Liver (tissue), 9 donors: ENCODE data around the gene GBE1. TPM values are rescaled to one million over a fixed set of nuclear protein-coding genes. Genes with fewer than 3 reads are reported as not detected.

ENCODE experiments used
- DNase-seq: peaks from one replicate; pipeline ENCODE4 v3.0.0-alpha.2; 2017; ENCODE audit warnings: low spot score
- H3K27ac ChIP-seq, 2 donors: one replicate each; pipeline ENCODE4 v1.7.0; 2013; ENCODE audit warnings: inconsistent platforms in 2 of 2, low read length in 2 of 2, control low read depth in 1 of 2, low read depth in 1 of 2, mild to moderate bottlenecking in 1 of 2
- H3K27me3 ChIP-seq, 4 donors: one replicate each; pipeline versions ENCODE4 v1.6.1 to v1.7.0; 2013; ENCODE audit warnings: low read length in 3 of 4, inconsistent platforms in 1 of 4, mild to moderate bottlenecking in 1 of 4, moderate library complexity in 1 of 4; ENCODE audit not compliant: control insufficient read depth in 4 of 4, insufficient read depth in 4 of 4
- H3K36me3 ChIP-seq, 4 donors: one replicate each; pipeline versions ENCODE4 v1.6.1 to v1.7.0; 2013; ENCODE audit warnings: low read length in 3 of 4, mild to moderate bottlenecking in 3 of 4, low read depth in 1 of 4, moderate library complexity in 1 of 4; ENCODE audit not compliant: control insufficient read depth in 4 of 4, insufficient read depth in 3 of 4
- H3K4me1 ChIP-seq, 4 donors: one replicate each; pipeline versions ENCODE4 v1.6.1 to v1.7.0; 2013; ENCODE audit warnings: low read length in 3 of 4, mild to moderate bottlenecking in 3 of 4, moderate library complexity in 1 of 4; ENCODE audit not compliant: control insufficient read depth in 4 of 4, insufficient read depth in 4 of 4
- H3K4me3 ChIP-seq, 3 donors: one replicate each; pipeline versions ENCODE4 v1.6.1 to v1.7.0; 2013; ENCODE audit warnings: low read length in 3 of 3, control low read depth in 1 of 3, low read depth in 1 of 3, mild to moderate bottlenecking in 1 of 3
- H3K9ac ChIP-seq, 2 donors: one replicate each; pipeline ENCODE4 v1.7.0; 2013; ENCODE audit warnings: low read length in 2 of 2, mild to moderate bottlenecking in 2 of 2, moderate library complexity in 2 of 2, control low read depth in 1 of 2, low read depth in 1 of 2
- H3K9me3 ChIP-seq, 4 donors: one replicate each; pipeline versions ENCODE4 v1.6.1 to v1.7.0; 2013; ENCODE audit warnings: low read length in 3 of 4; ENCODE audit not compliant: control insufficient read depth in 4 of 4
- EGR1 ChIP-seq, 2 donors: IDR thresholded peaks; 2 replicates each; pipeline ENCODE4 v1.6.1; 2016 to 2018; ENCODE audit warnings: antibody characterized with exemption in 2 of 2, low read depth in 2 of 2
- FOXA1 ChIP-seq: IDR thresholded peaks from 2 replicates; pipeline ENCODE4 v1.6.1; 2016; ENCODE audit warnings: antibody characterized with exemption
- FOXA2 ChIP-seq: IDR thresholded peaks from 2 replicates; pipeline ENCODE4 v1.6.1; 2016; ENCODE audit warnings: antibody characterized with exemption
- GABPA ChIP-seq, 2 donors: IDR thresholded peaks in 1 of 2; conservative IDR thresholded peaks in 1 of 2; 2 replicates each; pipeline ENCODE4 v1.6.1; 2016; ENCODE audit warnings: antibody characterized with exemption in 2 of 2, mild to moderate bottlenecking in 1 of 2, moderate library complexity in 1 of 2
- HNF4A ChIP-seq, 2 donors: conservative IDR thresholded peaks; 2 replicates each; pipeline ENCODE4 v1.6.1; 2016; ENCODE audit warnings: antibody characterized with exemption in 2 of 2, mild to moderate bottlenecking in 2 of 2
- HNF4G ChIP-seq: IDR thresholded peaks from 2 replicates; pipeline ENCODE4 v1.6.1; 2016; ENCODE audit warnings: antibody characterized with exemption
- JUND ChIP-seq, 2 donors: IDR thresholded peaks; 2 replicates each; pipeline ENCODE4 v1.6.1; 2016; ENCODE audit warnings: antibody characterized with exemption in 2 of 2
- NR2F2 ChIP-seq: IDR thresholded peaks from 2 replicates; pipeline ENCODE4 v1.6.1; 2016; ENCODE audit warnings: antibody characterized with exemption
- RAD21 ChIP-seq, 2 donors: IDR thresholded peaks; 2 replicates each; pipeline ENCODE4 v1.6.1; 2016; ENCODE audit warnings: antibody characterized with exemption in 2 of 2, mild to moderate bottlenecking in 2 of 2
- RXRA ChIP-seq, 2 donors: IDR thresholded peaks; 2 replicates each; pipeline ENCODE4 v1.6.1; 2017 to 2018; ENCODE audit warnings: antibody characterized with exemption in 2 of 2, mild to moderate bottlenecking in 1 of 2
- SP1 ChIP-seq: IDR thresholded peaks from 2 replicates; pipeline ENCODE4 v1.6.1; 2018; ENCODE audit warnings: antibody characterized with exemption, mild to moderate bottlenecking
- TAF1 ChIP-seq: conservative IDR thresholded peaks from 2 replicates; pipeline ENCODE4 v1.6.1; 2016; ENCODE audit warnings: antibody characterized with exemption, mild to moderate bottlenecking
- WGBS: extraction: QIAGEN DNeasy Blood & Tissue Kit; methylation state at CpG from one replicate; pipeline ENCODE4 v1.1.7; 2013; 5-methylcytosine and 5-hydroxymethylcytosine counted together
- polyA plus RNA-seq, 2 donors: library from polyadenylated mRNA; stranded (reverse) in 1 of 2; unstranded in 1 of 2; fragments of 200-250 nt in 1 of 2; fragments of >200 nt in 1 of 2; fragmentation: Nextera tagmentation in 1 of 2; extraction: Ambion mirVana in 1 of 2; gene quantifications; one replicate each; pipeline versions ENCODE4 v1.2.1 to v1.2.3, GENCODE V29; 2013 to 2015
- total RNA-seq, 2 donors: library from RNA; depleted of rRNA; stranded (reverse); fragments of >200 nt; gene quantifications; one replicate each; pipeline ENCODE4 v1.2.3, GENCODE V29; 2014
- TF ChIP-seq, protein P1 (sequence below): IDR thresholded peaks from 2 replicates; pipeline ENCODE4 v1.6.1; 2016; ENCODE audit warnings: antibody characterized with exemption
- TF ChIP-seq, protein P2 (sequence below): IDR thresholded peaks from 2 replicates; pipeline ENCODE4 v1.6.1; 2016; ENCODE audit warnings: antibody characterized with exemption
- TF ChIP-seq, protein P3 (sequence below): fragments of 150-350 bp; IDR thresholded peaks from 2 replicates; pipeline ENCODE4 v1.5.1; 2017; ENCODE audit warnings: improper control_type of control experiment, low read depth, low read length; ENCODE audit not compliant: missing input control
- TF ChIP-seq, protein P4 (sequence below): IDR thresholded peaks from 2 replicates; pipeline ENCODE4 v1.6.1; 2016; ENCODE audit warnings: antibody characterized with exemption, mild to moderate bottlenecking
- TF ChIP-seq, protein P5 (sequence below): IDR thresholded peaks from 2 replicates; pipeline ENCODE4 v1.6.1; 2016; ENCODE audit warnings: antibody characterized with exemption
- donor health status: healthy.
- donor health status: healthy.
- donor health status: healthy.
- donor health status: healthy.
- donor health status: healthy.

Gene GBE1
- total and polyA plus RNA-seq, 4 donors, result 22.5 to 95.6 (median 25.8) TPM

DNA sequence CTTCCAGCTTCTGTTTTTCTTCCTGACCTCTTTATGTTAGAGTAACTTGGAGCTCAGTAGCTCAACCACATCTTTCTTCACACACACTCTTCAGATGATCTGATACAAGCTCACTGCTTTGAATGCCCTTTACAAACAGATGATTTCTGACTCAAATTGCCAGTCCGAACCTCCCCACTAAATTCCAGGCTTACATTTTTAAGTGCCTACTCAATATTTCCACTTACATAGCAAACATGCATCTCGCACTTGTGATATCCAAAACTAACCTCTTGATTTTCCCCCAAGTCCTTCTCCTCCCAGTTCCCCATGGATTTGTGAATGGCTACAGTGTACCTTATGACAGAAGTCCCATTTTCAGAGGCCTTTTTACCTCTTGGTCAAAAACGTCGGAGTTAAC, 139.1 kb downstream of the GBE1 start:
- no peaks in the 10 kb centered on the region for H3K9me3 ChIP-seq

DNA sequence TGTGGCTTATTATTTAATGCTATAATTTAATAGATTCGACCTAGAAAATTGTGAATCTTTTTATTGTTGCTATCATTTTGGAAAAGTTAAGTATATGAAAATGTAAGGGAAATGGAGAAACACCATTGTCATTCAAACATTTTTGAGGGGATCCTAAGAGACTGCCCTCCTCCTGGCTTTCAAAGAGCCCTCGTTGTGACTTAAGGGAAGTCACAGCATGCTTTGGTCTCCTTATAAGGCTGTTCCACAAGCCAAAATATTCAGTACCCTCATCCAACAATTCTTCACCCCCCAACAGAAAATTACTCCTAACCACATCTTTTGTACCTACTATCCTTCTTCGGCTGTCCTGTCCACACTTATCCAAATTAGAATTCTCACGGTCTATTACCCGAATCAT, 140.2 kb downstream of the GBE1 start:
- H3K27me3 ChIP-seq, result no peaks in the 10 kb centered on the region
- H3K4me1 ChIP-seq, result no peaks in the 10 kb centered on the region
- DNase-seq, result no peak
- no peak for TF ChIP-seq EGR1 (IDR thresholded peaks at IDR 0.05; ENCODE audit: low read depth in 2 of 2)
- TF ChIP-seq JUND (IDR thresholded peaks at IDR 0.05), result no peak
- TF ChIP-seq GABPA (IDR thresholded peaks at IDR 0.05 in 1 of 2, conservative IDR thresholded peaks at IDR 0.05 in 1 of 2), result no peak
- no peak for TF ChIP-seq RAD21 (IDR thresholded peaks at IDR 0.05)
- no peak for TF ChIP-seq SP1
- TF ChIP-seq, protein P1, sequence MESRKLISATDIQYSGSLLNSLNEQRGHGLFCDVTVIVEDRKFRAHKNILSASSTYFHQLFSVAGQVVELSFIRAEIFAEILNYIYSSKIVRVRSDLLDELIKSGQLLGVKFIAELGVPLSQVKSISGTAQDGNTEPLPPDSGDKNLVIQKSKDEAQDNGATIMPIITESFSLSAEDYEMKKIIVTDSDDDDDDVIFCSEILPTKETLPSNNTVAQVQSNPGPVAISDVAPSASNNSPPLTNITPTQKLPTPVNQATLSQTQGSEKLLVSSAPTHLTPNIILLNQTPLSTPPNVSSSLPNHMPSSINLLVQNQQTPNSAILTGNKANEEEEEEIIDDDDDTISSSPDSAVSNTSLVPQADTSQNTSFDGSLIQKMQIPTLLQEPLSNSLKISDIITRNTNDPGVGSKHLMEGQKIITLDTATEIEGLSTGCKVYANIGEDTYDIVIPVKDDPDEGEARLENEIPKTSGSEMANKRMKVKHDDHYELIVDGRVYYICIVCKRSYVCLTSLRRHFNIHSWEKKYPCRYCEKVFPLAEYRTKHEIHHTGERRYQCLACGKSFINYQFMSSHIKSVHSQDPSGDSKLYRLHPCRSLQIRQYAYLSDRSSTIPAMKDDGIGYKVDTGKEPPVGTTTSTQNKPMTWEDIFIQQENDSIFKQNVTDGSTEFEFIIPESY, result no peak
- no peak for TF ChIP-seq NR2F2
- TF ChIP-seq, protein P2, sequence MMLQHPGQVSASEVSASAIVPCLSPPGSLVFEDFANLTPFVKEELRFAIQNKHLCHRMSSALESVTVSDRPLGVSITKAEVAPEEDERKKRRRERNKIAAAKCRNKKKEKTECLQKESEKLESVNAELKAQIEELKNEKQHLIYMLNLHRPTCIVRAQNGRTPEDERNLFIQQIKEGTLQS, result no peak
- TF ChIP-seq, protein P3, sequence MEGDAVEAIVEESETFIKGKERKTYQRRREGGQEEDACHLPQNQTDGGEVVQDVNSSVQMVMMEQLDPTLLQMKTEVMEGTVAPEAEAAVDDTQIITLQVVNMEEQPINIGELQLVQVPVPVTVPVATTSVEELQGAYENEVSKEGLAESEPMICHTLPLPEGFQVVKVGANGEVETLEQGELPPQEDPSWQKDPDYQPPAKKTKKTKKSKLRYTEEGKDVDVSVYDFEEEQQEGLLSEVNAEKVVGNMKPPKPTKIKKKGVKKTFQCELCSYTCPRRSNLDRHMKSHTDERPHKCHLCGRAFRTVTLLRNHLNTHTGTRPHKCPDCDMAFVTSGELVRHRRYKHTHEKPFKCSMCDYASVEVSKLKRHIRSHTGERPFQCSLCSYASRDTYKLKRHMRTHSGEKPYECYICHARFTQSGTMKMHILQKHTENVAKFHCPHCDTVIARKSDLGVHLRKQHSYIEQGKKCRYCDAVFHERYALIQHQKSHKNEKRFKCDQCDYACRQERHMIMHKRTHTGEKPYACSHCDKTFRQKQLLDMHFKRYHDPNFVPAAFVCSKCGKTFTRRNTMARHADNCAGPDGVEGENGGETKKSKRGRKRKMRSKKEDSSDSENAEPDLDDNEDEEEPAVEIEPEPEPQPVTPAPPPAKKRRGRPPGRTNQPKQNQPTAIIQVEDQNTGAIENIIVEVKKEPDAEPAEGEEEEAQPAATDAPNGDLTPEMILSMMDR, result no peak
- no peak for TF ChIP-seq FOXA2
- TF ChIP-seq FOXA1, result no peak
- no peak for TF ChIP-seq RXRA (IDR thresholded peaks at IDR 0.05)
- TF ChIP-seq, protein P4, sequence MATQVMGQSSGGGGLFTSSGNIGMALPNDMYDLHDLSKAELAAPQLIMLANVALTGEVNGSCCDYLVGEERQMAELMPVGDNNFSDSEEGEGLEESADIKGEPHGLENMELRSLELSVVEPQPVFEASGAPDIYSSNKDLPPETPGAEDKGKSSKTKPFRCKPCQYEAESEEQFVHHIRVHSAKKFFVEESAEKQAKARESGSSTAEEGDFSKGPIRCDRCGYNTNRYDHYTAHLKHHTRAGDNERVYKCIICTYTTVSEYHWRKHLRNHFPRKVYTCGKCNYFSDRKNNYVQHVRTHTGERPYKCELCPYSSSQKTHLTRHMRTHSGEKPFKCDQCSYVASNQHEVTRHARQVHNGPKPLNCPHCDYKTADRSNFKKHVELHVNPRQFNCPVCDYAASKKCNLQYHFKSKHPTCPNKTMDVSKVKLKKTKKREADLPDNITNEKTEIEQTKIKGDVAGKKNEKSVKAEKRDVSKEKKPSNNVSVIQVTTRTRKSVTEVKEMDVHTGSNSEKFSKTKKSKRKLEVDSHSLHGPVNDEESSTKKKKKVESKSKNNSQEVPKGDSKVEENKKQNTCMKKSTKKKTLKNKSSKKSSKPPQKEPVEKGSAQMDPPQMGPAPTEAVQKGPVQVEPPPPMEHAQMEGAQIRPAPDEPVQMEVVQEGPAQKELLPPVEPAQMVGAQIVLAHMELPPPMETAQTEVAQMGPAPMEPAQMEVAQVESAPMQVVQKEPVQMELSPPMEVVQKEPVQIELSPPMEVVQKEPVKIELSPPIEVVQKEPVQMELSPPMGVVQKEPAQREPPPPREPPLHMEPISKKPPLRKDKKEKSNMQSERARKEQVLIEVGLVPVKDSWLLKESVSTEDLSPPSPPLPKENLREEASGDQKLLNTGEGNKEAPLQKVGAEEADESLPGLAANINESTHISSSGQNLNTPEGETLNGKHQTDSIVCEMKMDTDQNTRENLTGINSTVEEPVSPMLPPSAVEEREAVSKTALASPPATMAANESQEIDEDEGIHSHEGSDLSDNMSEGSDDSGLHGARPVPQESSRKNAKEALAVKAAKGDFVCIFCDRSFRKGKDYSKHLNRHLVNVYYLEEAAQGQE, result no peak
- no peak for TF ChIP-seq HNF4A (conservative IDR thresholded peaks at IDR 0.05)
- TF ChIP-seq, protein P5, sequence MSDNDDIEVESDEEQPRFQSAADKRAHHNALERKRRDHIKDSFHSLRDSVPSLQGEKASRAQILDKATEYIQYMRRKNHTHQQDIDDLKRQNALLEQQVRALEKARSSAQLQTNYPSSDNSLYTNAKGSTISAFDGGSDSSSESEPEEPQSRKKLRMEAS, result no peak
- no peak for TF ChIP-seq TAF1
- no peaks in the 10 kb centered on the region for H3K9me3 ChIP-seq
- WGBS, result 95% methylated on average over 5 of the region's 5 CpGs
- no peak overlapping the region for H3K27ac ChIP-seq
- no peak overlapping the region for H3K9ac ChIP-seq
- H3K36me3 ChIP-seq, result peaks cover 0 to 4% (median 0%) of the 10 kb centered on the region in 4 donors
- no peak overlapping the region for H3K4me3 ChIP-seq

More for the DNA sequence above, 139.1 kb downstream of the GBE1 start:
- TF ChIP-seq GABPA (IDR thresholded peaks at IDR 0.05 in 1 of 2, conservative IDR thresholded peaks at IDR 0.05 in 1 of 2), result no peak
- TF ChIP-seq HNF4G, result no peak
- TF ChIP-seq NR2F2, result no peak
- no peak for TF ChIP-seq FOXA1
- no peak for TF ChIP-seq HNF4A (conservative IDR thresholded peaks at IDR 0.05)
- TF ChIP-seq TAF1, result no peak
- TF ChIP-seq, protein P2, result no peak
- no peaks in the 10 kb centered on the region for H3K27me3 ChIP-seq
- H3K27ac ChIP-seq, result no peak overlapping the region
- 95% methylated on average over 4 of the region's 4 CpGs for WGBS
- H3K4me3 ChIP-seq, result no peak overlapping the region
- H3K4me1 ChIP-seq, result no peaks in the 10 kb centered on the region
- no peak overlapping the region for H3K9ac ChIP-seq
- DNase-seq, result no peak
- H3K36me3 ChIP-seq, result peaks cover 0 to 4% (median 0%) of the 10 kb centered on the region in 4 donors
